K562 (cell line): ENCODE data around the gene RNF40.

ENCODE experiments used
- CREM ChIP-seq: IDR thresholded peaks from 2 replicates; pipeline ENCODE4 v1.6.1; 2014; ENCODE audit warnings: antibody characterized with exemption, low read depth
- NR2C1 ChIP-seq, 2 experiments: fragments of 450-650 bp; IDR thresholded peaks; 2 replicates each; pipeline ENCODE4 v1.6.1; 2017; ENCODE audit warnings: mild to moderate bottlenecking in 2 of 2, antibody characterized with exemption in 1 of 2, inconsistent platforms in 1 of 2, missing compliant biosample characterization in 1 of 2, missing genetic modification characterization in 1 of 2
- POLR2A ChIP-seq: fragments of 450-650 bp; conservative IDR thresholded peaks from 2 replicates; pipeline ENCODE4 v1.6.1; 2016
- RCOR1 ChIP-seq, 2 experiments: IDR thresholded peaks; 2 replicates each; pipeline ENCODE4 v1.6.1; 2012; ENCODE audit warnings: low read depth in 2 of 2, low read length in 2 of 2, borderline replicate concordance in 1 of 2, improper control_type of control experiment in 1 of 2
- TEAD4 ChIP-seq, 2 experiments: sonication (generic) in 1 of 2; formaldehyde crosslinking in 1 of 2; IDR thresholded peaks; 2 replicates each; pipeline versions ENCODE4 v1.6.1 to v1.8.0; 2012 to 2022; ENCODE audit warnings: borderline replicate concordance in 1 of 2, inconsistent platforms in 1 of 2, low read length in 1 of 2, mild to moderate bottlenecking in 1 of 2, missing genetic modification reagents in 1 of 2
- THRAP3 ChIP-seq: fragments of 450-650 bp; IDR thresholded peaks from 2 replicates; pipeline ENCODE4 v1.6.1; 2016; ENCODE audit warnings: mild to moderate bottlenecking, inconsistent platforms, borderline replicate concordance
- ZNF274 ChIP-seq: IDR thresholded peaks from 2 replicates; pipeline ENCODE4 v1.6.1; 2011; ENCODE audit warnings: low read depth, mild to moderate bottlenecking, low read length, moderate library complexity, borderline replicate concordance
- TF ChIP-seq, protein P1 (sequence below), 3 experiments: IDR thresholded peaks in 2 of 3; conservative IDR thresholded peaks in 1 of 3; 2 replicates each; pipeline ENCODE4 v1.5.1; 2011 to 2012; ENCODE audit warnings: low read length in 3 of 3, mild to moderate bottlenecking in 3 of 3, control low read depth in 2 of 3, improper control_type of control experiment in 1 of 3, inconsistent platforms in 1 of 3, low read depth in 1 of 3, mixed read lengths in 1 of 3, moderate library complexity in 1 of 3; ENCODE audit not compliant: insufficient read depth in 2 of 3
- TF ChIP-seq, protein P2 (sequence below): sonication (generic); formaldehyde crosslinking; IDR thresholded peaks from 2 replicates; pipeline ENCODE4 v1.9.0; 2022; ENCODE audit warnings: mild to moderate bottlenecking, missing genetic modification reagents
- TF ChIP-seq, protein P3 (sequence below), 2 experiments: fragments of 450-650 bp in 1 of 2; sonication (generic) in 1 of 2; formaldehyde crosslinking in 1 of 2; IDR thresholded peaks in 1 of 2; conservative IDR thresholded peaks in 1 of 2; 2 replicates each; pipeline versions ENCODE4 v1.6.1 to v1.8.1; 2016 to 2023; ENCODE audit warnings: mild to moderate bottlenecking in 2 of 2, moderate library complexity in 2 of 2, inconsistent platforms in 1 of 2, missing genetic modification reagents in 1 of 2

DNA sequence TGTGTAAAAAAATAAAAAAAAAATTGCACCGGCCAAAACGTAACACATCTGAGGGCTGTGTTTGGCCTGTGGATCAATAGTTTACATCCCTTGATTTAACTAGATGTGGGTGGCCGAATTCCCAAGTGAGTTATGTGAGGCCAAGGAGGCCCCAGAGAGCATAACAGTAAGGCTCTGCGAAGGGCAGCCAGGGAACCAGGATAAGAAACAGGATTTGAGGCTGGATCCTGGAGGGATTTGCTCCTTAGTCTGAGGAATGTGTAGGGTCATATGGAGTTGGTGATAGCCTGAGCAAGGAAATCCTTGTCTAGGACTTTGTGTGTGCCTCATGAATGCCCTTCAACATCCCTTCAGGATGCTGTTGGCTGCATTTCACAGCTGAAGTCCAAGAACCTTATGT lies 11.9 kb upstream of the RNF40 start:
- TF ChIP-seq, protein P1, sequence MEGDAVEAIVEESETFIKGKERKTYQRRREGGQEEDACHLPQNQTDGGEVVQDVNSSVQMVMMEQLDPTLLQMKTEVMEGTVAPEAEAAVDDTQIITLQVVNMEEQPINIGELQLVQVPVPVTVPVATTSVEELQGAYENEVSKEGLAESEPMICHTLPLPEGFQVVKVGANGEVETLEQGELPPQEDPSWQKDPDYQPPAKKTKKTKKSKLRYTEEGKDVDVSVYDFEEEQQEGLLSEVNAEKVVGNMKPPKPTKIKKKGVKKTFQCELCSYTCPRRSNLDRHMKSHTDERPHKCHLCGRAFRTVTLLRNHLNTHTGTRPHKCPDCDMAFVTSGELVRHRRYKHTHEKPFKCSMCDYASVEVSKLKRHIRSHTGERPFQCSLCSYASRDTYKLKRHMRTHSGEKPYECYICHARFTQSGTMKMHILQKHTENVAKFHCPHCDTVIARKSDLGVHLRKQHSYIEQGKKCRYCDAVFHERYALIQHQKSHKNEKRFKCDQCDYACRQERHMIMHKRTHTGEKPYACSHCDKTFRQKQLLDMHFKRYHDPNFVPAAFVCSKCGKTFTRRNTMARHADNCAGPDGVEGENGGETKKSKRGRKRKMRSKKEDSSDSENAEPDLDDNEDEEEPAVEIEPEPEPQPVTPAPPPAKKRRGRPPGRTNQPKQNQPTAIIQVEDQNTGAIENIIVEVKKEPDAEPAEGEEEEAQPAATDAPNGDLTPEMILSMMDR (IDR thresholded peaks at IDR 0.05 in 2 of 3, conservative IDR thresholded peaks at IDR 0.05 in 1 of 3; ENCODE audit: insufficient read depth in 2 of 3, low read depth in 1 of 3, low read length in 3 of 3) = no peak
- no peak for TF ChIP-seq NR2C1 (IDR thresholded peaks at IDR 0.05)
- no peak for TF ChIP-seq NR2C1 (tag; IDR thresholded peaks at IDR 0.05)
- no peak for TF ChIP-seq CREM
- TF ChIP-seq, protein P2, sequence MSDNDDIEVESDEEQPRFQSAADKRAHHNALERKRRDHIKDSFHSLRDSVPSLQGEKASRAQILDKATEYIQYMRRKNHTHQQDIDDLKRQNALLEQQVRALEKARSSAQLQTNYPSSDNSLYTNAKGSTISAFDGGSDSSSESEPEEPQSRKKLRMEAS (CRISPR knock-in tag) = no peak
- no peak for TF ChIP-seq TEAD4 (IDR thresholded peaks at IDR 0.05; ENCODE audit: low read length)
- no peak for TF ChIP-seq TEAD4 (CRISPR knock-in tag; IDR thresholded peaks at IDR 0.05; ENCODE audit: borderline replicate concordance)
- no peak for TF ChIP-seq ZNF274
- no peak for TF ChIP-seq POLR2A
- TF ChIP-seq, protein P3, sequence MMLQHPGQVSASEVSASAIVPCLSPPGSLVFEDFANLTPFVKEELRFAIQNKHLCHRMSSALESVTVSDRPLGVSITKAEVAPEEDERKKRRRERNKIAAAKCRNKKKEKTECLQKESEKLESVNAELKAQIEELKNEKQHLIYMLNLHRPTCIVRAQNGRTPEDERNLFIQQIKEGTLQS (IDR thresholded peaks at IDR 0.05) = no peak
- TF ChIP-seq, protein P3 (CRISPR knock-in tag; conservative IDR thresholded peaks at IDR 0.05) = no peak
- no peak for TF ChIP-seq RCOR1 (IDR thresholded peaks at IDR 0.05; ENCODE audit: borderline replicate concordance in 1 of 2, low read depth in 2 of 2, low read length in 2 of 2)
- no peak for TF ChIP-seq THRAP3
